CD4-positive, alpha-beta T cell treated with Interleukin-12 subunit alpha and Interleukin-12 subunit beta, for 1 hour (primary cell): ENCODE results near the gene KCNMA1.

ENCODE experiments used
- DNase-seq: peaks from one replicate; pipeline ENCODE4 v3.0.0-alpha.2; 2020

KCNMA1 gene

GRCh38 chr10:77164616-77165311, 472.8 kb downstream of the KCNMA1 start:
- DNase-seq = no peak

GRCh38 chr10:77163670-77164348, 473.8 kb downstream of the KCNMA1 start:
- no peak for DNase-seq

- DNase-seq = no peak
Observed at GRCh38 chr10:77162697-77163096, 474.9 kb downstream of the KCNMA1 start.

GRCh38 chr10:77160679-77161078, 476.9 kb downstream of the KCNMA1 start:
- DNase-seq = no peak

- DNase-seq = no peak
Observed at GRCh38 chr10:77159538-77160110, 478.0 kb downstream of the KCNMA1 start.

- no peak for DNase-seq
Observed at GRCh38 chr10:77158666-77159065, 478.9 kb downstream of the KCNMA1 start.

GRCh38 chr10:77157248-77158019, 480.2 kb downstream of the KCNMA1 start:
- no peak for DNase-seq

GRCh38 chr10:77156406-77156879, 481.2 kb downstream of the KCNMA1 start:
- no peak for DNase-seq

- no peak for DNase-seq
Observed at GRCh38 chr10:77152256-77152655, 485.4 kb downstream of the KCNMA1 start.

GRCh38 chr10:77151408-77151807, 486.2 kb downstream of the KCNMA1 start:
- DNase-seq = no peak

GRCh38 chr10:77149706-77150105, 487.9 kb downstream of the KCNMA1 start:
- DNase-seq = no peak

- DNase-seq = no peak
Observed at GRCh38 chr10:77149001-77149400, 488.6 kb downstream of the KCNMA1 start.

GRCh38 chr10:77147871-77148270, 489.7 kb downstream of the KCNMA1 start:
- no peak for DNase-seq

GRCh38 chr10:77146712-77147336, 490.8 kb downstream of the KCNMA1 start:
- DNase-seq = no peak

- DNase-seq = no peak
Observed at GRCh38 chr10:77144656-77145055, 493.0 kb downstream of the KCNMA1 start.

GRCh38 chr10:77139252-77140160, 498.1 kb downstream of the KCNMA1 start:
- no peak for DNase-seq

- no peak for DNase-seq
Observed at GRCh38 chr10:77138541-77138940, 499.1 kb downstream of the KCNMA1 start.

GRCh38 chr10:77135555-77135954, 502.1 kb downstream of the KCNMA1 start:
- DNase-seq = no peak

GRCh38 chr10:77131214-77131613, 506.4 kb downstream of the KCNMA1 start:
- no peak for DNase-seq

- DNase-seq = no peak
Observed at GRCh38 chr10:77127243-77127642, 510.4 kb downstream of the KCNMA1 start.

- DNase-seq = no peak
Observed at GRCh38 chr10:77125231-77125630, 512.4 kb downstream of the KCNMA1 start.

GRCh38 chr10:77123330-77123729, 514.3 kb downstream of the KCNMA1 start:
- no peak for DNase-seq
